GM19238 (cell line): ENCODE measurements around the gene TNNC2.

Experiments
- DNase-seq: peaks from one replicate; pipeline ENCODE4 v3.0.0; 2011; ENCODE audit warnings: low spot score; ENCODE audit not compliant: insufficient read length

The TNNC2 gene

DNA sequence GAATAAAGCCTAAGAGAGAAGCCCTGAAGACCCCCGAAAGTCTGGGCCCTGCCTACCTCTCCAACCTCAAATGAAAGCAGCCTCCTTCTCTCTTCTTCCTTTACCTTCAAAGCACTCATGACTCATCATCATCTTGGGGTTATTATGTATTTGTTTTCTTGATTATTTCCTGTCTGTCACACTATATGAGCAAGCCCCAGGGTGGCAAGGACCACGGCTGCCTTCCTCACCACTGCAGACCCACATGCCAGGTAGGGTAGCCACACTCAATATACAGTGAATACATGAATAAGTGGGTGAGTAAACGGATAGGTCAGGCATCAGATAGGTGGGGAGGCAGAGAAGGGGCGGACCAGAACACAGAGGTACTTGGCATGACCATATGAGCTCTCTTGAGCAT, 44.2 kb downstream of the TNNC2 start:
- DNase-seq = no peak

DNA sequence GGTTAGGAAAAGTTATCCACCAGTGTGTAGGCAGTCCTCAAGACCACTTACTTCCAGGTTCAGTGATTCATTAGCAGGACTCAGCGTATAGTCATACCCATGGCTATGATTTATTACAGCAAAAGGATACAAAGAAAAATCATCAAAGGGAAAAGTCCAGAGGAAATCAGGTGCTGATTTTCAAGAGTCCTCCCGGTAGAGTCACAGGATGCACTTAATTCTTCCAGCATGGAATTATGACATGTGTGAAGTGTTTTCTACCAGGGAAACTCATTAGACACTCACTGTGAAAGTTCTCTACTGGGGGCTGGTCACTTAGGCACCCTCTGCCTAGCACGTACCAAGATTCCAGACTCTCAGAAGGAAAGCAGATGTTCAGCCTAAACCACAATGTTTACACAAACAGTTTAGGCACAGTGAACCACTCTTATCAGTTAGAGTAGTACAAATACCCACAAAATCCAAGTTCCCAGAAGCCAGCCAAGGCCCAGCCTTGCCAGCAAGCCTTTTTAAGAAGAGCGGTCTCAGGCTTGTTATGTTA, 45.7 kb downstream of the TNNC2 start:
- no peak for DNase-seq

DNA sequence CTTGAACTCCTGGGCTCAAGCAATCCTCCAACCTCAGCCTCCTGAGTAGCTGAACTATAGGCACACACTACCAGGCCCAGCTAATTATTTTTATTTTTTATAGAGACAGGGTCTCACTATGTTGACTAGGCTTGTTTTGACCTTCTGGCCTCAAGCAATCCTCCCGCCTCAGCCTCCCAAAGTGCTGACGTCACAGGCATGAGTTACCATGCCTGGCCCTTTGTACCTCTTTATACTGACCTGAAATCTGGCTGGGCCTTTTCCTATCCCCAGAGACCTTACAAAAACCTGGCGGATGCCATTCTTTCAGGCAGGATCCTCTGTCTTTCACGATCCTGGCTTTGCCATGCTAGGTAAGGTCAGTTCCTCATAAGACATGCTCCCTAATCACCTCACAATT, 47.0 kb downstream of the TNNC2 start:
- DNase-seq = no peak

DNA sequence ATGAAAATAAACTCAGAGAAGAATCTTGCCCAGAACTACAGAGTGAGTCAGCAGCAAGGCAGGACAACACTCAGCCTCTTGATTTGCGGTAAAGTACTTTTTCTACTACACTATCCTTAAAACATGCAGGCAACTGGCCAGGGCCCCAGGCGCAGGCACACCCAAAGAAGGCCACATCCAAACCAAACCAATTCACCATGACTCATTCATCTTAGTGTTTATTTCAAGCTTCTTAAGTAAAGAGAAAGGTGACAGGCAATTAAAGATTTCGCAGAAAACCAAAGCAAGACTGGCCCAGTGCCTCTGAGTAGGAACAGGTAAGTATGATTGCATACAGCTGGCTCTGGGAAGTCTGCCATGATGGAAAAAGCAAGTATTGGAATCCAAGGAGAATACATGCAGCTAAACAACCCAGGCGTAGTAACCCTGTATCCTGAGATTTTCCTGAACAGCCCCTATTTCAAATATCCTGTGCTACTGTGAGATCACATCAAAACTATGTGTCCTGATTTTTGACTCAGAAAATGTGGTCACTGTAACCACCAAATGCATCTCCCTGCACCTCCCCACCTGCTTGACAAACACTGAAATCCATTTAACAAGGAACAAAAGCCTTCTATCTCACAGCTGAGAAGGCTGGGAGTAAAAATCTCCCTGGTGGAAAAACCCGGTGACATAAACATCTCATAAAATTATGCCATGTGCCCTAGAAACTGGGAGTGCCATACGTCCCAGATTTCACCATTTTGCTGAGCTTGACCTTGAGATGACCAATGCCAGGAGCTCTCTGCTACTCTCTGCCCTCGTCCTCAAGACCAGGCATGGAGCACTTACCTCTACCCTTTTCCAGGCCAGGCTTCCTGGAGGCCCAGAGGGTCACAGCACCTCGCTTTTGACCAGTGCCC, 47.8 kb downstream of the TNNC2 start:
- no peak for DNase-seq

DNA sequence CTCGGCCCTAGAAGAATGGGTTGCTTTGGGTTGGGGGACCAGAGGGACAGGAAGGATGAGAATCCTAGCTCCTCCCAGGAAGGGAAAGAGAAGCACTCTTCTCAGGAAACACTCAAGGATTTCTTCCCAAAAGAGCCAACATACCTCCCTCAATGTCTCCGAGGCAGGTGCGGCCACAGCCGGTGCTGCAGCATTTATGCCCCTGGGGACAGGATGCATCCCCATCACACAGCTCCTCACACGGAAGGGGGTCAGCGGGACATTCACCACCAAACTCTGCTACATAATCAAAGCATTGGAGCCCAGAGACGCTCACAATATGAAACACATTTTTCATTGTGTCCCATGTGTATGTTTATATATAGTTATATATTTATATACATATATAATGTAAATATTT, 50.2 kb downstream of the TNNC2 start:
- DNase-seq = no peak

DNA sequence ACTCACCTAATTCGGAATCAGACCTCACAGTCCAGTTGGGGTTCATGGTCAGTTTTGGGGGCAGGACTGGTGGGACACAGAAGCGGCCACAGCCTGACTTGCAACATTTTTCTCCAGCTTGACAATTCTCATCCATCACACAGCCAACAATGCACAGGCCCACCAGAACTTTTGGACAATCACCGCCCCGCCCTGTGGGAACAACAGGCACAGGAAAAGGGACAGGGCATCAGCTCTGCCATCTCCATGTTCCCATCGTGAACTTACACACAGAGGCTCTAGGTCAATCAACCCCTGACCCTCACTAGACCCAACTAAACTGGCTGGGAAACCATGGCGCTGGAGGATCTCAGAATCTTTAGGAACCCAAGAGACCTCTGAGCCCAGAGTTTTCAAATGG, 51.7 kb downstream of the TNNC2 start:
- no peak for DNase-seq

DNA sequence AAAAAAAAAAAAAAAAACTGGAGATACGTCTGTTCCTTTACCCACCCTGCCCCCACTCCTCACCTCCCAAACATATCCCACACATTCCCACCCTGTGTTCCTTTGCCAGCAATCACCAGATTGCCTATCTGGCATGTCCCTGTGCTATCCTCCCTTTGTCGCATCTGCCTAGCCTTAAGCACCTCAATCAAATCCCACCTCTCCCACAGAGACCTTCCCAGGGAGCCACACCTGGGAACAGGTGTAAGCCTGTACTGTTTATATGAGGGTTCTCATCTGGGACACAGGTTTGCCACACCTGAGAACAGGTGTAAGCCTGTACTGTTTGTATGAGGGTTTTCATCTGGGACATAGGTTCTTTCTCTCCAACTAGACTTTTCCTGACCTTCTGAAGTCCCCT, 52.2 kb downstream of the TNNC2 start:
- no peak for DNase-seq
